Ascending aorta (tissue), 2 donors: ENCODE data around the gene C16orf90. TPM values are rescaled to one million over a fixed set of nuclear protein-coding genes. Genes with fewer than 3 reads are reported as not detected.

Experiments
- DNase-seq, 2 donors: peaks; one replicate each; pipeline ENCODE4 v3.0.0-alpha.2; 2019; ENCODE audit warnings: low spot score in 2 of 2
- H3K27ac ChIP-seq, 2 donors: fragments of 200-600 bp; sonication (generic); one replicate each; pipeline ENCODE4 v1.5.1; 2016 to 2017; ENCODE audit warnings: mild to moderate bottlenecking in 1 of 2
- H3K27me3 ChIP-seq: fragments of 200-600 bp; sonication (generic); one replicate; pipeline ENCODE4 v1.5.1; 2017
- H3K36me3 ChIP-seq, 2 donors: fragments of 200-600 bp; sonication (generic); one replicate each; pipeline ENCODE4 v1.5.1; 2016
- H3K4me1 ChIP-seq, 2 donors: fragments of 200-600 bp; sonication (generic); one replicate each; pipeline ENCODE4 v1.5.1; 2016 to 2017; ENCODE audit warnings: mild to moderate bottlenecking in 1 of 2
- H3K4me3 ChIP-seq, 2 donors: fragments of 200-600 bp; sonication (generic); one replicate each; pipeline ENCODE4 v1.5.1; 2016 to 2017; ENCODE audit warnings: mild to moderate bottlenecking in 1 of 2
- H3K9me3 ChIP-seq, 2 donors: fragments of 200-600 bp; sonication (generic); one replicate each; pipeline ENCODE4 v1.5.1; 2016
- CTCF ChIP-seq, 3 experiments: fragments of 200-600 bp in 2 of 3; fragments of 450-650 bp in 1 of 3; sonication (generic) in 2 of 3; IDR thresholded peaks; one replicate each; pipeline ENCODE4 v1.5.1; 2016 to 2019; ENCODE audit warnings: antibody characterized with exemption in 3 of 3, mild to moderate bottlenecking in 1 of 3, moderate library complexity in 1 of 3
- intact Hi-C: fragments of 100-400 bp; cut with DNase I; formaldehyde crosslinking; loops from one replicate; pipeline ENCODE4 v1.15.1; 2023
- total RNA-seq: library from RNA; depleted of rRNA; stranded (reverse); fragments of >200 nt; gene quantifications from one replicate; pipeline ENCODE4 v1.1.0, GENCODE V29; 2016

Gene C16orf90
- not detected for total RNA-seq

GRCh38 chr16:3495176-3495575 is at the start of gene C16orf90:
Gene C16orf90, minus strand, starts transcription at chr16:3495489. Its CDS starts 68 bp downstream, at chr16:3495421.
- intact Hi-C loops: no loop called here
- Histone ChIP-seq H3K9me3 (no peaks in the 10 kb centered on the region), H3K27ac (no peak within 1 kb of the TSS), H3K36me3 (no peaks in the 10 kb centered on the region), H3K4me1 (no peaks in the 10 kb centered on the region), H3K27me3 (no peaks in the 10 kb centered on the region), H3K4me3 (no peak within 1 kb of the TSS)
- TF ChIP-seq CTCF (IDR thresholded peaks at IDR 0.05): no peak
- no peak for DNase-seq

GRCh38 chr16:3542601-3543373 is 47.5 kb upstream of the C16orf90 start:
- no peak overlapping the region for H3K4me3 ChIP-seq
- no peak for DNase-seq
- no peaks in the 10 kb centered on the region for H3K27me3 ChIP-seq
- no peaks in the 10 kb centered on the region for H3K9me3 ChIP-seq
- H3K36me3 ChIP-seq: no peaks in the 10 kb centered on the region
- peak overlapping the region; percentile 65 to 82 for H3K27ac ChIP-seq
- intact Hi-C loops: no loop called here
- TF ChIP-seq CTCF (IDR thresholded peaks at IDR 0.05): no peak
- peaks cover 5 to 8% of the 10 kb centered on the region in 2 donors for H3K4me1 ChIP-seq

- DNase-seq: no peak
- no peaks in the 10 kb centered on the region for H3K9me3 ChIP-seq
- no peaks in the 10 kb centered on the region for H3K27me3 ChIP-seq
- peaks cover 5 to 12% of the 10 kb centered on the region in 2 donors for H3K4me1 ChIP-seq
- peak overlapping the region in 1 of 2 donors; percentile 65 for H3K27ac ChIP-seq
- H3K36me3 ChIP-seq: no peaks in the 10 kb centered on the region
- H3K4me3 ChIP-seq: no peak overlapping the region
- intact Hi-C loops: no loop called here
- TF ChIP-seq CTCF (IDR thresholded peaks at IDR 0.05): no peak
Measured at GRCh38 chr16:3541527-3542155, 46.4 kb upstream of the C16orf90 start.

GRCh38 chr16:3538222-3538621 is 42.9 kb upstream of the C16orf90 start:
- intact Hi-C loops: no loop called here
- peaks cover 8 to 9% of the 10 kb centered on the region in 2 donors for H3K36me3 ChIP-seq
- DNase-seq: no peak
- peaks cover 5 to 24% of the 10 kb centered on the region in 2 donors for H3K4me1 ChIP-seq
- H3K9me3 ChIP-seq: no peaks in the 10 kb centered on the region
- no peaks in the 10 kb centered on the region for H3K27me3 ChIP-seq
- H3K4me3 ChIP-seq: no peak overlapping the region
- no peak for TF ChIP-seq CTCF (IDR thresholded peaks at IDR 0.05)
- no peak overlapping the region for H3K27ac ChIP-seq

GRCh38 chr16:3536851-3537250 is 41.6 kb upstream of the C16orf90 start:
- intact Hi-C loops: no loop called here
- no peaks in the 10 kb centered on the region for H3K9me3 ChIP-seq
- peaks cover 17 to 21% of the 10 kb centered on the region in 2 donors for H3K36me3 ChIP-seq
- H3K4me1 ChIP-seq: peaks cover 0 to 19% of the 10 kb centered on the region in 2 donors
- peak overlapping the region; percentile 68 to 69 for H3K27ac ChIP-seq
- no peak for TF ChIP-seq CTCF (IDR thresholded peaks at IDR 0.05)
- H3K27me3 ChIP-seq: no peaks in the 10 kb centered on the region
- H3K4me3 ChIP-seq: no peak overlapping the region
- peak in 1 of 2 donors; percentile 80 for DNase-seq
